Measurements from ENCODE around the gene DEPP1.

The DEPP1 gene

DNA sequence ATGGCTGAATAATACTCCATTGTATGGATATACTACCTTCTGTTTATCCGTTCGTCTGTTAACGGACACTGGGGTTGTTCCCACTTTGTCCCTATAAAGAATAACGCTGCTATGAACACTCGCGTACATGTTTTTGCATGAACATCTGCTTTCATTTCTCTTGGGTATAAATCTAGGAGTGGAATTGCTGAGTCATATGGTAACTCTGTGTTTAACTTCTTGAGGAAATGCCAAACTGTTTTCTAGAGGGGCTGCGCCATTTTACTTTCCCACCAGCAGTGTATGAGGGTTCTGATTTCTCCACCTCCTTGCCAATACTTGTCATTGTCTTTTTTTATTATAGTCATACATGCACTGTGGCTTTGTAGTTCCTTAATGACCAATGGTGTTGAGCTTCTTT lies 39.7 kb downstream of the DEPP1 start:
- Histone ChIP-seq H3K27me3 (ENCODE audit: insufficient read depth, poor library complexity, severe bottlenecking) (no peaks in the 10 kb centered on the region), H3K4me3 (replicated peaks; ENCODE audit: insufficient read depth, low read length) (no peak overlapping the region), H3K27ac (replicated peaks) (peak overlapping the region; percentile 21)
- TF ChIP-seq GABPA (IDR thresholded peaks at IDR 0.05; ENCODE audit: low read depth) = no peak
- TF ChIP-seq CTCF (IDR thresholded peaks at IDR 0.05; ENCODE audit: insufficient read depth, low read length) = no peak
- TF ChIP-seq SPI1 (IDR thresholded peaks at IDR 0.05; ENCODE audit: borderline replicate concordance, low read depth) = no peak
- TF ChIP-seq REST (IDR thresholded peaks at IDR 0.05; ENCODE audit: insufficient replicate concordance, low read depth) = no peak
- no peak for TF ChIP-seq POLR2AphosphoS5 (IDR thresholded peaks at IDR 0.05; ENCODE audit: low read depth)
- no peak for DNase-seq (ENCODE audit: low read depth in 1 of 2, low spot score in 1 of 2)

- no peak overlapping the region for H3K27ac ChIP-seq (replicated peaks)
- no peaks in the 10 kb centered on the region for H3K27me3 ChIP-seq (ENCODE audit: insufficient read depth, poor library complexity, severe bottlenecking)
- TF ChIP-seq CTCF (IDR thresholded peaks at IDR 0.05; ENCODE audit: insufficient read depth, low read length) = no peak
- no peak for TF ChIP-seq GABPA (IDR thresholded peaks at IDR 0.05; ENCODE audit: low read depth)
- no peak for TF ChIP-seq REST (IDR thresholded peaks at IDR 0.05; ENCODE audit: insufficient replicate concordance, low read depth)
- TF ChIP-seq POLR2AphosphoS5 (IDR thresholded peaks at IDR 0.05; ENCODE audit: low read depth) = no peak
- no peak for TF ChIP-seq SPI1 (IDR thresholded peaks at IDR 0.05; ENCODE audit: borderline replicate concordance, low read depth)
- DNase-seq (ENCODE audit: low read depth in 1 of 2, low spot score in 1 of 2) = no peak
- no peak overlapping the region for H3K4me3 ChIP-seq (replicated peaks; ENCODE audit: insufficient read depth, low read length)
Observed at GRCh38 chr10:44937196-44938005, 41.2 kb downstream of the DEPP1 start.

DNA sequence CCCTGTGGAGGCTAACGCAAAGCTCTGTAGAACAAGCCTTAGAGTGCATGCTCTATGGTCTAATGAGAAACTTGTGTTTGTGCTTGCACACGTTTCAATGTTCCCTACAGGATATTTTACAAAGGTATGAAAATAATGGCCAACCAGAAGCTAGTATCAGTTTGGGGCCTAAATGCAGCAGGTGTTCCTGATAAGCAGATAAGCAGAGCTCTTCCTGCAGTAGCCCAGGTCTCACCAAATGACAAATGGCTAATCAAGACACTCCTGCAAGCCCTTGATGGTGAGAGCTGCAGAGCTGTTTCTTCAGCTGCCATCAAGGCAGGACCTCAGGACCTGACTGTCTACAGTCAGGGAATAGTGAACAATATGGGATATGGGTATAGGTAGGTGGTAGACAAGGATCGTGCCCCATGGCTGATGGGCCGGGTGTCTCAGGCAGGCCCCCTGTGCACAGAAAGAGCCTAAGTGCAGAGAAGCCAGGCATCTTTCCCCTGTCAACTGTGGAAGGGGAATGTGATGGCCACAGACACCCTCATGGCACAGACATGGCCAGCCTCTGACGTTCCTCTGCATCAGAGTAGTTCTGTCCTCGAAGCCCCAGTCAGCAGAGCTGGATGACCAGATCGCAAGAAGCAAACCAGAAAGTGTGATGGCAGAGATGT lies 42.2 kb downstream of the DEPP1 start:
- Histone ChIP-seq H3K27me3 (ENCODE audit: insufficient read depth, poor library complexity, severe bottlenecking) (no peaks in the 10 kb centered on the region), H3K4me3 (replicated peaks; ENCODE audit: insufficient read depth, low read length) (no peak overlapping the region), H3K27ac (replicated peaks) (peak overlapping the region; percentile 60)
- TF ChIP-seq POLR2AphosphoS5 (IDR thresholded peaks at IDR 0.05; ENCODE audit: low read depth) (no peak; the same call in 1 of the 2 replicates), GABPA (IDR thresholded peaks at IDR 0.05; ENCODE audit: low read depth) (no peak), SPI1 (IDR thresholded peaks at IDR 0.05; ENCODE audit: borderline replicate concordance, low read depth) (no peak), CTCF (IDR thresholded peaks at IDR 0.05; ENCODE audit: insufficient read depth, low read length) (no peak), REST (IDR thresholded peaks at IDR 0.05; ENCODE audit: insufficient replicate concordance, low read depth) (no peak)
- no peak for DNase-seq (ENCODE audit: low read depth in 1 of 2, low spot score in 1 of 2)

Data from HL-60 (cell line).